ENCODE data around the gene P3H3. TPM values are rescaled to one million over a fixed set of nuclear protein-coding genes. Genes with fewer than 3 reads are reported as not detected.
A peak's percentile ranks its signal among the peaks of the same experiment; 100 is the strongest.

P3H3 gene
- total and polyA plus RNA-seq, 2 donors (not counting 3 experiments of a cell fraction or from before 2014, with no cell fraction given), result 75.9 to 76.5 TPM

- Histone ChIP-seq H2AFZ (ENCODE audit: low read depth, low read length) (peak overlapping the region; percentile 74), H3K4me1 (ENCODE audit: control insufficient read depth, extremely low read depth, insufficient read depth, low read length) (peaks cover 12% of the 10 kb centered on the region), H3K9me3 (replicated peaks; ENCODE audit: control insufficient read depth, insufficient read depth, low read length) (no peaks in the 10 kb centered on the region), H4K20me1 (replicated peaks; ENCODE audit: control insufficient read depth, extremely low read depth, insufficient read depth, low read length) (no peaks in the 10 kb centered on the region), H3K9ac (replicated peaks; ENCODE audit: extremely low read depth, insufficient read depth, low read length) (no peak overlapping the region), H3K4me3 (replicated peaks in 1 of 3; ENCODE audit: insufficient read depth in 1 of 3, low read depth in 1 of 3, low read length in 3 of 3) (no peak overlapping the region), H3K36me3 (ENCODE audit: control insufficient read depth in 2 of 2, extremely low read depth in 1 of 2, insufficient read depth in 2 of 2, low read length in 2 of 2) (no peaks in the 10 kb centered on the region), H3K4me2 (ENCODE audit: insufficient read depth, low read length) (no peak overlapping the region), H3K9me1 (replicated peaks; ENCODE audit: control insufficient read depth, extremely low read depth, insufficient read depth, low read length) (no peaks in the 10 kb centered on the region), H3K27ac (ENCODE audit: insufficient read depth, low read depth, low read length) (no peak overlapping the region), H3K79me2 (ENCODE audit: control insufficient read depth, insufficient read depth, low read length) (no peaks in the 10 kb centered on the region), H3K27me3 (ENCODE audit: control insufficient read depth in 2 of 2, insufficient read depth in 2 of 2, low read length in 2 of 2) (peaks cover 3% of the 10 kb centered on the region in 2 experiments)
- dilution Hi-C loops (cut with MboI; ENCODE audit: extremely low pct_ligation_motif_present, low sequenced_read_pairs) (no loop called here), intact Hi-C loops (cut with micrococcal nuclease) (no loop called here)
- no TSS peak for BruUV-seq (replicated peaks)
- peak; percentile 16 for DNase-seq (ENCODE audit: low read depth, low spot score)
- TF ChIP-seq GATA2 (IDR thresholded peaks at IDR 0.05; ENCODE audit: insufficient read depth, insufficient read length, low read depth, low read length) (no peak), POLR2AphosphoS5 (IDR thresholded peaks at IDR 0.05; ENCODE audit: insufficient read depth, low read depth, low read length) (no peak), POLR2A (IDR thresholded peaks at IDR 0.05; ENCODE audit: low read depth, low read length) (no peak), MAX (IDR thresholded peaks at IDR 0.05; ENCODE audit: insufficient read depth, insufficient read length) (no peak), FOS (IDR thresholded peaks at IDR 0.05; ENCODE audit: borderline replicate concordance, insufficient read depth, low read length) (no peak), MYC (IDR thresholded peaks at IDR 0.05; ENCODE audit: low read depth, low read length) (no peak), EZH2 (IDR thresholded peaks at IDR 0.05; ENCODE audit: borderline replicate concordance, low read depth, low read length, severe bottlenecking) (no peak), JUN (IDR thresholded peaks at IDR 0.05; ENCODE audit: borderline replicate concordance, insufficient read depth, insufficient read length, low read depth) (no peak), CTCF (IDR thresholded peaks at IDR 0.05; ENCODE audit: extremely low read depth in 1 of 2, insufficient read depth in 1 of 2, low read depth in 1 of 2, low read length in 2 of 2) (no peak)
- ChIA-PET CTCF (interaction anchor here (0.7 kb wide), 1 partner anchor 67 kb away, joined by 4 read pairs; the partner anchor contains the start of gene MLF2), POLR2A (no interaction called here)
- no peak for FAIRE-seq
Observed at GRCh38 chr12:6819106-6820030, 8.8 kb upstream of the P3H3 start.

Measured in endothelial cell of umbilical vein (primary cell).